Adipocyte (in vitro differentiated cells): Measurements from ENCODE around the gene FNDC10.
"Not testable (repeated sequence)": the region's sequence is repeated elsewhere in the genome, so short reads cannot be mapped to it uniquely, and the experiment has no call there.

Experiments used
- DNase-seq: peaks from one replicate; pipeline ENCODE4 v3.0.0-alpha.2; 2015; ENCODE audit warnings: low read depth
- H3K27me3 ChIP-seq: replicated peaks from 2 replicates; pipeline ENCODE4 v1.7.0; 2013; ENCODE audit warnings: mild to moderate bottlenecking, low read length, moderate library complexity; ENCODE audit not compliant: control insufficient read depth, insufficient read depth
- H3K36me3 ChIP-seq: 2 replicates; pipeline ENCODE4 v1.7.0; 2013; ENCODE audit warnings: low read length, mild to moderate bottlenecking, moderate library complexity; ENCODE audit not compliant: control insufficient read depth, insufficient read depth, severe bottlenecking
- H3K4me1 ChIP-seq: 2 replicates; pipeline ENCODE4 v1.7.0; 2013; ENCODE audit warnings: mild to moderate bottlenecking, low read length, moderate library complexity; ENCODE audit not compliant: control insufficient read depth, insufficient read depth
- H3K4me3 ChIP-seq: 2 replicates; pipeline ENCODE4 v1.7.0; 2013; ENCODE audit warnings: mild to moderate bottlenecking, low read length, moderate library complexity
- H3K9ac ChIP-seq: 2 replicates; pipeline ENCODE4 v1.7.0; 2013; ENCODE audit warnings: mild to moderate bottlenecking, low read length, moderate library complexity
- H3K9me3 ChIP-seq: 2 replicates; pipeline ENCODE4 v1.7.0; 2013; ENCODE audit warnings: mild to moderate bottlenecking, low read length, moderate library complexity; ENCODE audit not compliant: control insufficient read depth

Gene FNDC10

GRCh38 chr1:1599935-1600860 is at the start of gene FNDC10:
Gene FNDC10 (minus strand): TSS chr1:1600135. CDS start chr1:1600015, 120 bp downstream.
- Histone ChIP-seq H3K27me3 (peaks cover 47% of the 10 kb centered on the region), H3K4me3 (peak within 1 kb of the TSS; percentile 56), H3K9me3 (no peaks in the 10 kb centered on the region), H3K36me3 (no peaks in the 10 kb centered on the region), H3K9ac (no peak within 1 kb of the TSS), H3K4me1 (peaks cover 6% of the 10 kb centered on the region)
- DNase-seq = peak; percentile 36

GRCh38 chr1:1648265-1648664 is 48.3 kb upstream of the FNDC10 start:
- peaks cover 55% of the 10 kb centered on the region for H3K36me3 ChIP-seq
- H3K9ac ChIP-seq, H3K4me1 ChIP-seq, H3K27me3 ChIP-seq, H3K4me3 ChIP-seq, DNase-seq, H3K9me3 ChIP-seq: not testable (repeated sequence)

- H3K27me3 ChIP-seq, H3K9ac ChIP-seq, H3K4me1 ChIP-seq, DNase-seq, H3K4me3 ChIP-seq, H3K9me3 ChIP-seq: not testable (repeated sequence)
- peaks cover 55% of the 10 kb centered on the region for H3K36me3 ChIP-seq
Measured at GRCh38 chr1:1647567-1648241, 47.8 kb upstream of the FNDC10 start.

- not testable (repeated sequence) for H3K4me3 ChIP-seq, H3K9ac ChIP-seq, H3K27me3 ChIP-seq, H3K4me1 ChIP-seq, H3K9me3 ChIP-seq, DNase-seq
- H3K36me3 ChIP-seq = peaks cover 41% of the 10 kb centered on the region
Measured at GRCh38 chr1:1646326-1646725, 46.4 kb upstream of the FNDC10 start.

DNA sequence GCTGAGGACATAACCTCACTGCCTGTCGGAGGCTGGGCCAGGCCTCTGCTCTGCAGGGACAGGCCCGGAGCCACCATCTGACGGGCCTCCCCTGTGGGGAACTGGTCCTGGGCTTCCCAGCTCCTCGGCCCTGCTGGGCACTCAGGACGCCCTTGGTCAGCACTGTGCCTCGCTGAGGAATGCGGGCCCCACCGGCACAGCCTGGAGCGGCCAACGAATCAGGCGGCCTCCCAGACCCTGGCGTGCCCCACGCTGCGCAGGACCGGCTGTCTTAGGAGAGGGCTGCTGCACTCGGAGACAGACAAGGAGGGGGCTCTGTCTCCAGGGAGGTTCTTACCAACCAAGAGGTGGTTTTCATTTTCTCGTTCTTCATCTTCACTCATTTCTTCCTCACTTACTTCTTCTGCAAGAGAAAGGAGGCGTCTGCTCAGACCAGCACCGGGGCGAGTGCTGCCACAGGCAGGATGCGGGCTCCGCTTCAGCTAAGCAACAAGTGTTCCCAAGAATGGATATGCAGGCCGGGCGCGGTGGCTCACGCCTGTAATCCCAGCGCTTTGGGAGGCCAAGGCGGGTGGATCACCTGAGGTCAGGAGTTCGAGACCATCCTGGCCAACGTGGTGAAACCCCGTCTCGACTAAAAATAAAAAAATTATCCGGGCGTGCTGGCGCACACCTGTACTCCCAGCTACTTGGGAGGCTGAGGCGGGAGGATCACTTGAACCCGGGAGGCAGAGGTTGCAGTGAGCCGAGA is 41.0 kb upstream of the FNDC10 start:
- not testable (repeated sequence) for H3K4me3 ChIP-seq, H3K4me1 ChIP-seq, H3K9ac ChIP-seq, H3K27me3 ChIP-seq, DNase-seq, H3K9me3 ChIP-seq
- H3K36me3 ChIP-seq = peaks cover 12% of the 10 kb centered on the region

DNA sequence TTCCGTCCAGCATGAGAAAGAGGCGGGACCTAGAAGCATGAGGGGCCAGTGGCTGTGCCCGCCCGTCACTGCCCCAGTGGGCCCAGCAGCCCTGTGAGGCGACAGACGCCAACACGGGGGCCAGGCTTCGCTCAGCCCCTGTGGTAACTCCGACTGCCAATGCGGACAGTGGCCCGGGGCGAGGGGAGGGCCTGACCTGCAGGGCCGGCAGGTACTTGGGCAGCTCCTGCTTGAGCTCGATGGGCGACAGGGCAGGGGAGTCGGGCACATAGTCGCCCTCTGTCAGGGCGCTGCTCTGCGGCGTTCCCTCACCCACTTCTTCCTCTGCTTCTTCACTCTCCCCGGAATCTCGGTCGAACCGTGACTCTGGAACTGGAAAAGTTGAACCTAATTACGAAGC is 40.1 kb upstream of the FNDC10 start:
- H3K27me3 ChIP-seq, H3K4me3 ChIP-seq, H3K9me3 ChIP-seq, H3K9ac ChIP-seq, DNase-seq, H3K4me1 ChIP-seq: not testable (repeated sequence)
- peaks cover 12% of the 10 kb centered on the region for H3K36me3 ChIP-seq

DNA sequence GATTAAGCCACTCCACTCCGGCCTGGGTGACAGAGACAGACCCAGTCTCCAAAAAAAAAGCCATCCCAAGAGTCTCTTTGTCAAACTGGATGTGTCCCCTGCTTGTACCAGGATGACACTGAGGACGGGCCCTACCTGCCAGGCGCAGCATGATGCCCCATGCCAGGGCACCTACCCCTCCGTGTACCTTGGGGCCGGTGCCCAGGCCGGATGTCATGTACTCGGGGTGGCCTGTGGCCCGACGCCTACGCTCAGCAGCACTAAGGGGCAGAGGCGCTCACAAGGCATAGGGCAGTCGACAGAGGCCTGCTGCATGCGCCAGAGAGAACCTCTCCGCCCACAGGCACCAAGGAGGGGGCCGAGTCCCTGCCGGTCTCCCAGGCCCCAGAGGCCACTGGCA is 39.4 kb upstream of the FNDC10 start:
- not testable (repeated sequence) for H3K4me1 ChIP-seq, H3K9ac ChIP-seq, H3K4me3 ChIP-seq, H3K27me3 ChIP-seq, DNase-seq, H3K9me3 ChIP-seq
- peaks cover 12% of the 10 kb centered on the region for H3K36me3 ChIP-seq

GRCh38 chr1:1638528-1638927 is 38.6 kb upstream of the FNDC10 start:
- H3K4me3 ChIP-seq, H3K4me1 ChIP-seq, DNase-seq, H3K9me3 ChIP-seq, H3K9ac ChIP-seq, H3K27me3 ChIP-seq: not testable (repeated sequence)
- H3K36me3 ChIP-seq = peaks cover 12% of the 10 kb centered on the region

DNA sequence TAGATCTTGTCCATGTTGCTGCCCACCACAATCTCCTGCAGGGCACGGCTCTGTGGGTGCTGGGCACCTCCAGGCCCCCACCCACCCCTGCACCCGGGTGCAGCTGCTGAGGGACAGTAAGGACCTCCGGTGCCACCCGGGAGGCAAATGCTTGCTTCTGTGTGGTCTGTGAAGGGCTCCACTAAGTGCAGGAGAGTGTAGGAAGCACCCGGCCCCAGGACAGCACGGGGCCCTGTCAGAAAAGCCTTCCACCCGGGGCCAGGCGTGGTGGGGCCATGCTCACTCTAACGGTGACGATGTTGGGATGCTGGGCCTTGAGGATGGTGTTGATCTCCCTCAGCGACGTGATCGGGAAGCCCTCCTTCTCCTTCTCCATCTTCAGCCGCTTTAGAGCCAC is 37.5 kb upstream of the FNDC10 start:
- not testable (repeated sequence) for DNase-seq, H3K27me3 ChIP-seq, H3K4me1 ChIP-seq, H3K9ac ChIP-seq, H3K4me3 ChIP-seq, H3K9me3 ChIP-seq
- H3K36me3 ChIP-seq = peaks cover 12% of the 10 kb centered on the region

GRCh38 chr1:1636621-1637478 is 36.9 kb upstream of the FNDC10 start:
- H3K9ac ChIP-seq, H3K27me3 ChIP-seq, DNase-seq, H3K4me1 ChIP-seq, H3K9me3 ChIP-seq, H3K4me3 ChIP-seq: not testable (repeated sequence)
- peaks cover 12% of the 10 kb centered on the region for H3K36me3 ChIP-seq
